Caki2 (cell line): ENCODE measurements around the gene ZFAND3. TPM values are rescaled to one million over a fixed set of nuclear protein-coding genes. Genes with fewer than 3 reads are reported as not detected.

Experiments used
- DNase-seq: peaks from one replicate; pipeline ENCODE4 v3.0.0-alpha.2; 2015; ENCODE audit warnings: low read depth
- in situ Hi-C: cut with HindIII; loops from 2 replicates; pipeline ENCODE4 v1.10.0; 2016; ENCODE audit warnings: low sequenced_read_pairs, low pct_unique_long_range_greater_than_20kb, mixed read lengths
- total RNA-seq: library from RNA; depleted of rRNA; stranded (reverse); fragments of >200 nt; shearing (Covaris generic); gene quantifications from 2 replicates; pipeline ENCODE4 v1.2.3, GENCODE V29; 2014; ENCODE audit warnings: low replicate concordance

ZFAND3 gene
- total RNA-seq, 1 experiment from 2014 or later = 29.4 TPM

GRCh38 chr6:38138374-38138773 is 318.8 kb downstream of the ZFAND3 start:
- in situ Hi-C loops = no loop called here
- no peak for DNase-seq

- in situ Hi-C loops = no loop called here
- no peak for DNase-seq
These were observed 321.6 kb downstream of the ZFAND3 start for GRCh38 chr6:38141085-38141484.

DNA sequence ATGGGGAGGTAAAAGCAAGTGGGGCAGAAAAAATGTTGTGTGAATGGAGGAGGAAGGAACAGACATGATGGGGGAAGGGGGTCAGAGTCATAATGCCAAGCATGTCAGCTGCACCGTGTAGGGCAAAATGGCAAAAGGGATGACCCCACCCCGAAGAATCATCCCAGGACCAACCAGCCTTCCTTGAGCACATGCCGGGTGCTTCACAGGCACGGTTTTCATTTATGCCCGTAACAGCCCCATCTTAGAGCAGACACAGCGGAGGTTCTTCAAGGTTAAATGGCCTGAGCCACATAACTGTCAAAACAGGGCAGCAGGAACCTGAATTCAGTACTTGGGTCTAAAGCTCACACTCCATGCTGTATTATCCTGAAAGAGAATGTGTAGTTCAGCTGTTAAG is 322.2 kb downstream of the ZFAND3 start:
- DNase-seq = no peak
- in situ Hi-C loops = no loop called here

GRCh38 chr6:38142178-38142902 is 322.8 kb downstream of the ZFAND3 start:
- in situ Hi-C loops = no loop called here
- DNase-seq = no peak

- in situ Hi-C loops = no loop called here
- no peak for DNase-seq
These were observed 323.9 kb downstream of the ZFAND3 start for GRCh38 chr6:38143191-38144150.

GRCh38 chr6:38144365-38144945 is 324.9 kb downstream of the ZFAND3 start:
- in situ Hi-C loops = no loop called here
- DNase-seq = no peak

DNA sequence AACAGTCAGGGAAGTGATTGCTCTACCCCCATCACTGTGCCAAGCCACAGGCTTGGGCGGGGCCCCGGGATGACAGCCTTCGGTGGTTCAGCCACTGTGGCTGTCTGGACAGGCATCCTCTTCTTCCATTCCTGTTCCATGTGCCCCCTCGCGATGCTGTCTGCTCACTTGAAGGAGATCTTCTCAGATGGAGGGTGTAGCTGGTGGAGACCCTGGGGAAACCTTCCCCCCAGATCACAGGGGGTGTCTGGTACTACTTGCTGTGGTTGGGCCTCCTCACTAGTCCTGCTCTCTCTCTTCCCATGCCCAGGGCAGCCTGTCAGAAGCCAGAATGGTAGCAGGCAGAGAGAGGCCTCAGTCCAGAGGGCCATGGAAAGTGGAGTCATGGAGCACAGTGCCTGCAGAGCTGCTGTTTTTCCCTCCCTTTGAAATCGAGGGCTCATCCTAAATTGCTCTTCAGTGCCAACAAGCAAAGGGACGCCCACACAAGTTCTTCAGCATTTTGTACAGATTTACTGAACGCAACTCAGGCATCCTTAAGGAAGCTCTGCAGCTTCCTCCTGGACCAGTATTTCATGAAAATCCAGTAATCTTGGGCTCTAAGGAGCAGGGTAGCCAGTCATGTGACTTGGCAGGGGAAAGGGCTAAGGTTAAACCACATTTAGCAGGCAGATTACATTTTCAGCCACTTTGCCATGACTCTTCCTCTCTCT is 326.6 kb downstream of the ZFAND3 start:
- DNase-seq = no peak
- in situ Hi-C loops = no loop called here

DNA sequence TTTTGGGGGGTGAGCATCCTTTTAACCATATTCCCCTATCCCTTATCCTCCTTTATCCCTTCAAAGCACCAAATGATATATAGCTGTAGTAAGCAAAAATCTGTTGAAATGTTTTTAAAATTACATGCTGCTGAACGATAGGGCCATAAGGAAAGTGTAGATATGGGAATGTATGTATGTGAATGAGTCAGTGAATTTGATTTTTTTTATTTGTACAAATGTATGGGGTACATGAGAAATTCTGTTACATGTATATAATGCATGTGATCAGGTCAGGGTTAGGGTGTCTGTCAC is 327.2 kb downstream of the ZFAND3 start:
- in situ Hi-C loops = no loop called here
- DNase-seq = no peak

GRCh38 chr6:38148606-38149005 is 329.1 kb downstream of the ZFAND3 start:
- in situ Hi-C loops = no loop called here
- no peak for DNase-seq

DNA sequence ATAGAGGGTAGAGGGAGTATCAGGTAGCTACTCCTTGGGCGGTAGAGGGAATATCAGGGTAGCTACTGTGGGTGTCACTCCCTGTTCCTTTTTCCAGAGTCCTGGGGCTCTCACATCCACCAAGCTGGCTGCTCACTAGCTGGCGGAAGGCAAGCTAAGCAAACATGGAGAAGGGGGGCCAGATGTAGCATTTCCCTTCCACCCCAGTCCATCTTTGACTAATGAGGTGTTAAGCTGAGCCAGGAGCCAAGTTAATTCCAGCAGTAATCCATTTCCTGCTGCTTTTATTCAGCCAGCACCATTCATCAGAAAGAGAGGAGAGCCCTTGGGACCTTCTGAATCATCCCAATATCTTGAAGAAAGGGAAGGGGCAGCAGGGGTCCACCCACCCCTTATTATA is 330.0 kb downstream of the ZFAND3 start:
- no peak for DNase-seq
- in situ Hi-C loops = no loop called here

GRCh38 chr6:38150021-38150420 is 330.5 kb downstream of the ZFAND3 start:
- in situ Hi-C loops = no loop called here
- DNase-seq = no peak

- no peak for DNase-seq
- in situ Hi-C loops = no loop called here
These were observed 331.3 kb downstream of the ZFAND3 start for GRCh38 chr6:38150681-38151296.

GRCh38 chr6:38151580-38152500 is 332.3 kb downstream of the ZFAND3 start:
- in situ Hi-C loops = no loop called here

DNA sequence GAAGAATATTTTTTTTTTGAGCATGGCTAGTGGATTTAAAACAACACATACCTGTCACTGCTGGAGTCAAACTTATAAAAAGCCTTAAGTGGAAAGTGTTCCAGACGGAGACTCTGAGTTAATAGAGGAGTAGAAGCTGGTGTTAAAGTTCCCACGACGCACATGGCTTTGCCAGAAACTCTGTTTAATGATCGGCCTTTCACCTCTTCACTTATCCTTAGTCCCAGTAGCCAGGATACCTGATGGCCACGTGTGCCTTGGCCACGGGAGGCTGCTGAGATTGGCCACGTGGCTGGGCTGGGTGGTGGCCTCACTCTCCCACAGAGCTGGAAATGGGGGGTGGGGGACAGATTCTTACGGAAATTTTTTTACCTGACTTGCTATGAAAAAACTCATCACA is 333.1 kb downstream of the ZFAND3 start:
- in situ Hi-C loops = no loop called here

More at GRCh38 chr6:38151580-38152500, 332.3 kb downstream of the ZFAND3 start:
- no peak for DNase-seq

GRCh38 chr6:38153076-38153797 is 333.7 kb downstream of the ZFAND3 start:
- in situ Hi-C loops = no loop called here
- no peak for DNase-seq

More for the DNA sequence above, 333.1 kb downstream of the ZFAND3 start:
- DNase-seq = no peak

DNA sequence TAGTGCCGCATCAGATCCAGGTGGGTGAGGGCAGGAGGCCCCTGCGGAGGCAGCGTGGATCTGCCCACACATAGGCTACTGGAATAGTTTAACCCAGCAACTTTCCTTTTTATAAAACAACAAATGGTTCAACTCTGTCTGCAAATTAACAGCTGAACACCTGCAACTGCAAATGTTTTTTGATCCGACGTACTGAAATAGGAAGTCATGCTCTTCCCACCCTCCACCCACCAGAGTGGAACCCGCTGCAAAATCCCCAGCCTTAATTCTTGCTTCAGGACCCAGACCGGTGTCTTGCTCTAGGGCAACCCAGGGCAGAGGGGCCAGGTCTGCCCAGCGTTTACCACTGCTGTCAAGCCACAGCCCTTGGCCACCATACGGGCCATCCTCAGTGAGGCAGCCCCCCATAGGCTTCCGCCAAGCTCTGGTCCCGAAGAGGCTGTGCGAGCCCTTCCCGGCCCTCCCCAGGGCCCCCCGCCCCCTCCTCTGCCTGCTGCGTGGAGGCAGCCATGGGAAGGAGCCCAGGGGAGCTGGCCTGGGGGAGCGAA is 334.3 kb downstream of the ZFAND3 start:
- in situ Hi-C loops = no loop called here

More for the DNA sequence above, 334.3 kb downstream of the ZFAND3 start:
- no peak for DNase-seq
